Hepatocyte (in vitro differentiated cells): ENCODE results near the gene LSAMP. TPM values are rescaled to one million over a fixed set of nuclear protein-coding genes. Genes with fewer than 3 reads are reported as not detected.

Experiments
- DNase-seq: peaks from one replicate; pipeline ENCODE4 v3.0.0-alpha.2; 2016; ENCODE audit warnings: low spot score
- H2AFZ ChIP-seq: fragments of 200-600 bp; sonication (generic); 2 replicates; pipeline ENCODE4 v1.6.0; 2016; ENCODE audit warnings: antibody characterized with exemption, mild to moderate bottlenecking
- H3K27ac ChIP-seq: fragments of 200-600 bp; sonication (generic); 2 replicates; pipeline ENCODE4 v1.5.1; 2016; ENCODE audit warnings: mild to moderate bottlenecking
- H3K27me3 ChIP-seq: fragments of 200-600 bp; sonication (generic); 2 replicates; pipeline ENCODE4 v1.6.1; 2016
- H3K36me3 ChIP-seq: fragments of 200-600 bp; sonication (generic); replicated peaks from 2 replicates; pipeline ENCODE4 v1.5.1; 2016; ENCODE audit warnings: low read depth; ENCODE audit not compliant: insufficient read depth
- H3K4me1 ChIP-seq: fragments of 200-600 bp; sonication (generic); 2 replicates; pipeline ENCODE4 v1.5.1; 2016; ENCODE audit warnings: mild to moderate bottlenecking, moderate library complexity; ENCODE audit not compliant: insufficient read depth
- H3K4me2 ChIP-seq: fragments of 200-600 bp; sonication (generic); 2 replicates; pipeline ENCODE4 v1.6.0; 2016
- H3K4me3 ChIP-seq: fragments of 200-600 bp; sonication (generic); 2 replicates; pipeline ENCODE4 v1.5.1; 2016; ENCODE audit warnings: mild to moderate bottlenecking
- H3K79me2 ChIP-seq: fragments of 200-600 bp; sonication (generic); 2 replicates; pipeline ENCODE4 v1.6.0; 2017; ENCODE audit warnings: mild to moderate bottlenecking
- H3K9me2 ChIP-seq: fragments of 200-600 bp; sonication (generic); replicated peaks from 2 replicates; pipeline ENCODE4 v1.6.0; 2017; ENCODE audit warnings: mild to moderate bottlenecking; ENCODE audit not compliant: insufficient read depth
- H3K9me3 ChIP-seq: fragments of 200-600 bp; sonication (generic); 2 replicates; pipeline ENCODE4 v1.5.1; 2016; ENCODE audit warnings: low read depth, mild to moderate bottlenecking
- H4K20me1 ChIP-seq: fragments of 200-600 bp; sonication (generic); 2 replicates; pipeline ENCODE4 v1.6.0; 2016; ENCODE audit warnings: mild to moderate bottlenecking; ENCODE audit not compliant: insufficient read depth, poor library complexity, severe bottlenecking
- CTCF ChIP-seq: fragments of 200-600 bp; sonication (generic); IDR thresholded peaks from 2 replicates; pipeline ENCODE4 v1.5.1; 2016; ENCODE audit warnings: antibody characterized with exemption, mild to moderate bottlenecking; ENCODE audit not compliant: poor library complexity
- EZH2 ChIP-seq: fragments of 200-600 bp; sonication (generic); IDR thresholded peaks from 2 replicates; pipeline ENCODE4 v1.6.1; 2016; ENCODE audit warnings: antibody characterized with exemption, mild to moderate bottlenecking, borderline replicate concordance
- EZH2phosphoT487 ChIP-seq: fragments of 200-600 bp; sonication (generic); IDR thresholded peaks from one replicate; pipeline ENCODE4 v1.6.1; 2018; ENCODE audit warnings: antibody characterized with exemption, mild to moderate bottlenecking, low read depth, moderate library complexity; ENCODE audit not compliant: unreplicated experiment, severe bottlenecking
- WGBS: methylation state at CpG from one replicate; pipeline ENCODE4 v1.1.6; 2016; ENCODE audit warnings: low lambda C conversion rate; ENCODE audit errors: missing lambda C conversion rate; 5-methylcytosine and 5-hydroxymethylcytosine counted together
- polyA plus RNA-seq: library from polyadenylated mRNA; unstranded; fragments of >200 nt; fragmentation: Nextera tagmentation; extraction: Ambion mirVana; gene quantifications from 2 replicates; pipeline ENCODE4 v1.2.1, GENCODE V29; 2016
- total RNA-seq: library from RNA; depleted of rRNA; stranded (reverse); fragments of >200 nt; gene quantifications from 2 replicates; pipeline ENCODE4 v1.2.3, GENCODE V29; 2014

The LSAMP gene
- total and polyA plus RNA-seq, 2 experiments from 2014 or later, result 15.1 to 22.3 TPM

DNA sequence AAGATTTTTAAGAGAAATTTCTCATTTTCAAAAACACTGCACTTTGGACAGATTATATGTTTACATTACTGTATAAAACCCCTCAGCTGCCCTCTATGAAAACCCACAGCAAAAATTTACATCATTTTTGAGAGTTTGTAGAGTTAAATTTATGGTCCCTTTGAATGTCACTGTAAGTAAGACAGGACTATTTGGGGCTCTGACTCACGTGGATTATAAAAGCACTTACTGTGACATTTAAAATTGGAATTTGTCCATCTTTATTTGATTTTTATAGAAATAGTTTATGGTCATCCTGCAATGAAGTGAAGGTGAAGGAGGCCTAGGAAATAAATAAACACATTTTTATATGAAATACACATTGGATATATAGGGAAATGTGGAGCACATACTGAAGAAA lies 672.3 kb downstream of the LSAMP start:
- no peaks in the 10 kb centered on the region for H3K36me3 ChIP-seq
- no peaks in the 10 kb centered on the region for H3K4me1 ChIP-seq
- no peaks in the 10 kb centered on the region for H4K20me1 ChIP-seq
- no peak for DNase-seq
- H3K4me3 ChIP-seq, result no peak overlapping the region
- no peaks in the 10 kb centered on the region for H3K9me2 ChIP-seq
- H3K4me2 ChIP-seq, result no peak overlapping the region
- H3K27me3 ChIP-seq, result no peaks in the 10 kb centered on the region
- TF ChIP-seq EZH2, result no peak
- H3K9me3 ChIP-seq, result no peaks in the 10 kb centered on the region
- 62% methylated on average over 1 of the region's 1 CpG for WGBS
- H3K79me2 ChIP-seq, result no peaks in the 10 kb centered on the region
- no peak overlapping the region for H2AFZ ChIP-seq
- no peak overlapping the region for H3K27ac ChIP-seq

DNA sequence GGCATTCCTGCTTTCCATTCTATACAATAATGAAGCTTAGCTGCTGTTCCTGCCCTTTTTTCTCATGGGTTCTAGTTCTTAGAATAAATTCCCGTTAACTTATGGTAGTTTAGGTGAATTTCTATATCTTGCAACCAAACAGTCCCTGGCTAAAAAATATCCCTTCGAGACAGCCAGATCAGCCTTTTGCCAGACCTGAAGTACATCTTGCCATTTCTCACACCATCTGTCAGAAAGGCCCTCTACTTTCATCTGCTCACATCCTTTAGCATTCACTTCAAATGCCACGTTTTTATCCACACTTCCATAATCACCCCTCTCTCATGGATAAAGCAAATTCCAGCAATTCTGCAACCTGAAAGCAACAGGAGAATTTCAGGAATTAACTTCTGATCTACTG lies 676.6 kb downstream of the LSAMP start:
- H3K9me3 ChIP-seq, result no peaks in the 10 kb centered on the region
- no peaks in the 10 kb centered on the region for H4K20me1 ChIP-seq
- H3K4me2 ChIP-seq, result no peak overlapping the region
- no peak for DNase-seq
- no peak overlapping the region for H3K27ac ChIP-seq
- H3K27me3 ChIP-seq, result no peaks in the 10 kb centered on the region
- H3K36me3 ChIP-seq, result no peaks in the 10 kb centered on the region
- no peaks in the 10 kb centered on the region for H3K4me1 ChIP-seq
- H3K4me3 ChIP-seq, result no peak overlapping the region
- TF ChIP-seq CTCF, result no peak
- TF ChIP-seq EZH2, result no peak
- TF ChIP-seq EZH2phosphoT487, result no peak
- WGBS, result 59% methylated on average over 3 of the region's 3 CpGs
- H3K9me2 ChIP-seq, result no peaks in the 10 kb centered on the region
- no peak overlapping the region for H2AFZ ChIP-seq
- H3K79me2 ChIP-seq, result no peaks in the 10 kb centered on the region

GRCh38 chr3:115766587-115767482 lies 678.5 kb downstream of the LSAMP start:
- H3K9me2 ChIP-seq, result no peaks in the 10 kb centered on the region
- DNase-seq, result no peak
- no peaks in the 10 kb centered on the region for H4K20me1 ChIP-seq
- H3K36me3 ChIP-seq, result no peaks in the 10 kb centered on the region
- H3K27ac ChIP-seq, result no peak overlapping the region
- 75% methylated on average over 6 of the region's 6 CpGs for WGBS
- no peak overlapping the region for H2AFZ ChIP-seq
- H3K4me1 ChIP-seq, result no peaks in the 10 kb centered on the region
- TF ChIP-seq CTCF (no peak), EZH2phosphoT487 (no peak), EZH2 (no peak)
- H3K9me3 ChIP-seq, result no peaks in the 10 kb centered on the region
- no peaks in the 10 kb centered on the region for H3K79me2 ChIP-seq
- no peak overlapping the region for H3K4me3 ChIP-seq
- no peak overlapping the region for H3K4me2 ChIP-seq
- no peaks in the 10 kb centered on the region for H3K27me3 ChIP-seq

DNA sequence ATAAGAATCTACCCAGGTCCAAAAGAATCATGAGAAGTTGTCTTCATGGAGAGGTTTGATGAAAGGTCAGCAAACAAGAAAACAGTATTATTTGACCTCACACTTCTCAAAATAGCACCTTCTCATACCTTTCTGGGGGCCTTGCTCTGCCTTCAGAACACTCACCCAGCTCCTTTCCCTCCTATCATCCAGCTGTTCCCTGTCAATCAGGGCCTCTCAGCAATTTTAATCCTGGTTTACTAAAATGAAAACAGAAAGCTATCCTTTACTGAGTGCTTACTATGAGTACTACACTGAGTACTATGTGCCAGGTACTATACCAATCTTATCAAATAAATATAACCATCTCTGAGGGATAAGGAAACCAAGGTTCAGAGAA lies 683.4 kb downstream of the LSAMP start:
- H3K27me3 ChIP-seq, result no peaks in the 10 kb centered on the region
- H3K79me2 ChIP-seq, result no peaks in the 10 kb centered on the region
- H3K27ac ChIP-seq, result no peak overlapping the region
- no peak for DNase-seq
- no peak overlapping the region for H2AFZ ChIP-seq
- no peaks in the 10 kb centered on the region for H3K36me3 ChIP-seq
- no peak for TF ChIP-seq EZH2
- no peak for TF ChIP-seq CTCF
- TF ChIP-seq EZH2phosphoT487, result no peak
- no peak overlapping the region for H3K4me3 ChIP-seq
- no peak overlapping the region for H3K4me2 ChIP-seq
- H3K9me2 ChIP-seq, result no peaks in the 10 kb centered on the region
- no peaks in the 10 kb centered on the region for H4K20me1 ChIP-seq
- no peaks in the 10 kb centered on the region for H3K9me3 ChIP-seq
- H3K4me1 ChIP-seq, result no peaks in the 10 kb centered on the region
